Spleen (tissue), 7 donors: Measurements from ENCODE around the gene ZNF415.

Experiments
- POLR2AphosphoS5 ChIP-seq, 3 donors: sonication (generic); formaldehyde crosslinking; IDR thresholded peaks; one replicate each; pipeline ENCODE4 v1.5.1; 2017; ENCODE audit warnings: antibody characterized with exemption in 3 of 3
- TF ChIP-seq, protein P1 (sequence below), 11 experiments: fragments of 200-600 bp in 7 of 11; fragments of 450-650 bp in 4 of 11; sonication (generic) in 4 of 11; IDR thresholded peaks in 8 of 11; conservative IDR thresholded peaks in 3 of 11; 1 replicate in 7 of 11; 2 replicates in 4 of 11; pipeline versions ENCODE4 v1.4.0 to v1.8.0; 2016 to 2021; ENCODE audit warnings: antibody characterized with exemption in 11 of 11, inconsistent platforms in 4 of 11, mild to moderate bottlenecking in 1 of 11
- donor health status: DM: no; HTN: no; CAD: no; lungs with moderate emphysema.
- donor health status: DM: no; HTN: no; CAD: no.
- donor health status: DM: no; HTN: no; CAD: no.

DNA sequence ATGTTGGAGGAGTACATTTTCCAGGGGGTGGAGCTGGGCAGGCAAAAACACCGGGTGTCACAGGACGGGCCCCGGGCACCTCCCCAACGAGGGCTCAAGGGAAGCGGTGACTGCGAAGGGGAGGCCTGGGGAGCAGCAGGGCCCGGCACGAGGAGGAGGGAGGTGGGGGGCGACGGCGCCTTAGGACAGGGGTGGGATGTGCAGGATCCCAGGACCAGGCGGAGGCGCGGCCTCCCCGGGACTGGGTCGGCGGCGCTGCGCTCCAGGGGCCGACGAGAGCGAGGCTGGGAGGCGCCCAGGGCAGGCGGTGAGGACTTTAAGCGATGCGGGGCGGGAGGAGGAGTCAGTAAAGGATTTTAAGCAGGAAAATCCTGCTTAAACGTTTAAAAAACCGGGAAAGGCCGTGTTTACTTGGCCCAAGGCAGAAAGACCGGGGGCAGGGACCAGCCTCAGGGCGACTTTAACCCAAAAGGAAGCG lies 29.9 kb downstream of the ZNF415 start:
- TF ChIP-seq POLR2AphosphoS5 (IDR thresholded peaks at IDR 0.05), result no peak
- TF ChIP-seq, protein P1, sequence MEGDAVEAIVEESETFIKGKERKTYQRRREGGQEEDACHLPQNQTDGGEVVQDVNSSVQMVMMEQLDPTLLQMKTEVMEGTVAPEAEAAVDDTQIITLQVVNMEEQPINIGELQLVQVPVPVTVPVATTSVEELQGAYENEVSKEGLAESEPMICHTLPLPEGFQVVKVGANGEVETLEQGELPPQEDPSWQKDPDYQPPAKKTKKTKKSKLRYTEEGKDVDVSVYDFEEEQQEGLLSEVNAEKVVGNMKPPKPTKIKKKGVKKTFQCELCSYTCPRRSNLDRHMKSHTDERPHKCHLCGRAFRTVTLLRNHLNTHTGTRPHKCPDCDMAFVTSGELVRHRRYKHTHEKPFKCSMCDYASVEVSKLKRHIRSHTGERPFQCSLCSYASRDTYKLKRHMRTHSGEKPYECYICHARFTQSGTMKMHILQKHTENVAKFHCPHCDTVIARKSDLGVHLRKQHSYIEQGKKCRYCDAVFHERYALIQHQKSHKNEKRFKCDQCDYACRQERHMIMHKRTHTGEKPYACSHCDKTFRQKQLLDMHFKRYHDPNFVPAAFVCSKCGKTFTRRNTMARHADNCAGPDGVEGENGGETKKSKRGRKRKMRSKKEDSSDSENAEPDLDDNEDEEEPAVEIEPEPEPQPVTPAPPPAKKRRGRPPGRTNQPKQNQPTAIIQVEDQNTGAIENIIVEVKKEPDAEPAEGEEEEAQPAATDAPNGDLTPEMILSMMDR (IDR thresholded peaks at IDR 0.05 in 8 of 11, conservative IDR thresholded peaks at IDR 0.05 in 3 of 11), result no peak
